H1 (cell line): Measurements from ENCODE around the gene DENND6B. TPM values are rescaled to one million over a fixed set of nuclear protein-coding genes. Genes with fewer than 3 reads are reported as not detected.

Experiments used
- ATF2 ChIP-seq: IDR thresholded peaks from 2 replicates; pipeline ENCODE4 v1.6.1; 2012; ENCODE audit warnings: low read length, inconsistent platforms
- CHD2 ChIP-seq: IDR thresholded peaks from 2 replicates; pipeline ENCODE4 v1.6.1; 2012; ENCODE audit warnings: low read length, improper control_type of control experiment
- CHD7 ChIP-seq: fragments of 300-600 bp; sonication (generic); IDR thresholded peaks from 2 replicates; pipeline ENCODE4 v1.7.1; 2012; ENCODE audit warnings: low read length, moderate library complexity, mild to moderate bottlenecking, inconsistent platforms; ENCODE audit not compliant: insufficient replicate concordance
- EP300 ChIP-seq, 2 experiments: IDR thresholded peaks; 1 replicate in 1 of 2; 2 replicates in 1 of 2; pipeline ENCODE4 v1.6.1; 2011 to 2012; ENCODE audit warnings: low read depth in 2 of 2, low read length in 2 of 2, mild to moderate bottlenecking in 2 of 2, borderline replicate concordance in 1 of 2, inconsistent platforms in 1 of 2, moderate library complexity in 1 of 2
- GTF2F1 ChIP-seq: IDR thresholded peaks from 2 replicates; pipeline ENCODE4 v1.6.1; 2012; ENCODE audit warnings: low read depth, low read length, improper control_type of control experiment, borderline replicate concordance
- JUND ChIP-seq: IDR thresholded peaks from 2 replicates; pipeline ENCODE4 v1.6.1; 2011; ENCODE audit warnings: mild to moderate bottlenecking, improper control_type of control experiment, low read length
- RBBP5 ChIP-seq: IDR thresholded peaks from 2 replicates; pipeline ENCODE4 v1.7.1; 2012; ENCODE audit warnings: low read depth, mild to moderate bottlenecking, inconsistent platforms, low read length, moderate library complexity, borderline replicate concordance
- RFX5 ChIP-seq: IDR thresholded peaks from 2 replicates; pipeline ENCODE4 v1.6.1; 2011; ENCODE audit warnings: low read depth, low read length, improper control_type of control experiment, borderline replicate concordance
- SIX5 ChIP-seq: IDR thresholded peaks from 2 replicates; pipeline ENCODE4 v1.6.1; 2011; ENCODE audit warnings: mild to moderate bottlenecking, low read depth, low read length
- SP2 ChIP-seq: IDR thresholded peaks from 2 replicates; pipeline ENCODE4 v1.6.1; 2012; ENCODE audit warnings: mild to moderate bottlenecking, low read length, inconsistent platforms
- polyA plus RNA-seq, 7 experiments: library from polyadenylated mRNA; depleted of rRNA in 3 of 7; stranded (reverse) in 5 of 7; unstranded in 2 of 7; fragments of >200 nt in 5 of 7; fragments of 200-250 nt in 2 of 7; gene quantifications; 1 replicate in 5 of 7; 2 replicates in 1 of 7; 4 replicates in 1 of 7; pipeline versions ENCODE4 v1.2.1 to v1.2.3, GENCODE V29; 2011 to 2013; ENCODE audit warnings: missing spikeins in 2 of 7, mixed read lengths in 2 of 7
- total RNA-seq: library from RNA; stranded (reverse); fragmentation: NEBNext Ultra II Directional; extraction: Animal tissue kit (Norgen Biotek cat#: 25700); gene quantifications from 2 replicates; pipeline ENCODE4 v1.2.1, GENCODE V29; 2021

DENND6B gene
- total and polyA plus RNA-seq, 2 of the 8 experiments (the other 6 are each of a cell fraction or from before 2014, with no cell fraction given): 1.1 to 1.9 TPM

- no peak for TF ChIP-seq CHD7
- TF ChIP-seq RFX5: no peak
- TF ChIP-seq EP300 (IDR thresholded peaks at IDR 0.05; ENCODE audit: borderline replicate concordance in 1 of 2, low read depth in 2 of 2, low read length in 2 of 2): no peak
- no peak for TF ChIP-seq CHD2
- TF ChIP-seq RBBP5: no peak
- TF ChIP-seq ATF2: no peak
- TF ChIP-seq SP2: no peak
- TF ChIP-seq JUND: no peak
- TF ChIP-seq GTF2F1: no peak
- no peak for TF ChIP-seq SIX5
Observed at GRCh38 chr22:50310949-50311444, 15.8 kb downstream of the DENND6B start (continued).
